GM21825 (cell line): ENCODE measurements around the gene GPR173.
A peak's percentile ranks its signal among the peaks of the same experiment; 100 is the strongest.

Experiments
- ATAC-seq: cut with Tn5 transposase; IDR thresholded peaks from one replicate; pipeline ENCODE4 v1.9.1; 2021; ENCODE audit warnings: mild to moderate bottlenecking, moderate library complexity; ENCODE audit not compliant: unreplicated experiment

The GPR173 gene

DNA sequence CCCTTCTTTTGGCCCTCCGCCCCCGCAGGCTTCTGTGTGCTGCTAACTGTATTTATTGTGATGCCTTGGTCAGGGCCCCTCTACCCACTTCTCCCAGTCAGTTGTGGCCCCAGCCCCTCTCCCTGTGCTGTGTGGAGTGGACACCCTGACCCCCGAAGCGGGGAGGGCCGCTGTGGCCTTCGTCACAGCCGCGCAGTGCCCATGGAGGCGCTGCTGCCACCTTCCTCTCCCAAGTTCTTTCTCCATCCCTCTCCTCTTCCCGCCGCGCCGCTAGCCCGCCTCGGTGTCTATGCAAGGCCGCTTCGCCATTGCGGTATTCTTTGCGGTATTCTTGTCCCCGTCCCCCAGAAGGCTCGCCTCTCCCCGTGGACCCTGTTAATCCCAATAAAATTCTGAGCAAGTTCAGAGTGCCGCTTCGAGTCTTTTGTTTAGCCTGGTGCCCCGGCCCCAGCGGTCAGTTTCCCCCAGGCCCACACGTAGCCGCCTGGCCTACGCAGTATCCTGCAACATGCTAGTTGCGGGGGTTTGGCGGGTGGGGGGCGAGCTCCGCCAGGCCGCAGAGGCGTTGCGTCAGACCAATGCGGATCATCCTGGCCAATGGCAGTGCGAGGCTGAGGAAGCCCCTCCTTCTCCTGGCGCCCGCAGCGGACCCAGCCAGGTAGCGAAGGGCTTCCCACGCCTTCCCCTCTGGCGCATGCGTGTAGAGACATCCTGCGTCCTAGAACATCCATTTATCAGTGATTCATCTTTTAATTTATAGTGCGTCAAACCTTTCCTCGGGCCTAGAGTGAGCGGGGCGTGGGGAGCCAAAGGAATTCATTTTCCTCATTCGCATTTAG, 39.8 kb downstream of the GPR173 start:
- ATAC-seq: peak; percentile 53

DNA sequence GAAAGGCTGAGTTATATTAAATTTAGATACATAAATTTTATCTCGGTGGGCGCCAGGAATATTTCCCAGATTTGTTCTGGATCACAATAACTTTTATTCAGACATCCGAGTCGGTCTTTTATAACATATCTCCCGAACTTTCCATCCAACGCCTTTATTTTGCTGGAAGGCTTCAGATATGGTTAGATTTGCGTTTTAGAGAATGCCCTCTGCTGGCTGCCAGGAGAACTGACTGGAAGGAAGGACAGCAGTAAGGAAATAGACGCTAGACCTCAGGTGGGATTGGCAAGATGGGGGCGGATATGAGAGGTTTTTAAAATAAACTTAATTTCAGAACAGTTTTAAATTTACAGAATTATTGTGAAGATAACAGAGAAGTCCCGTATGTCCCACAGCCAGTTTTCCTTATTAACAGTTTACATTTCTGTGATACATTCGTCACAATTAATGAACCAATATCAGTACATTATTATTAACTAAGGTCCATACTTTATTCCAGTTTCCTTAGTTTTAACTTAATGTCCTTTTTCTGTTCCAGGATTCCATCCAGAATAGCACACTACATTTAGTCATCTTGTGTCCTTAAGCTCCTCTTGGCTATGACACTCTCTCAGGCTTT, 40.7 kb downstream of the GPR173 start:
- ATAC-seq: no peak

DNA sequence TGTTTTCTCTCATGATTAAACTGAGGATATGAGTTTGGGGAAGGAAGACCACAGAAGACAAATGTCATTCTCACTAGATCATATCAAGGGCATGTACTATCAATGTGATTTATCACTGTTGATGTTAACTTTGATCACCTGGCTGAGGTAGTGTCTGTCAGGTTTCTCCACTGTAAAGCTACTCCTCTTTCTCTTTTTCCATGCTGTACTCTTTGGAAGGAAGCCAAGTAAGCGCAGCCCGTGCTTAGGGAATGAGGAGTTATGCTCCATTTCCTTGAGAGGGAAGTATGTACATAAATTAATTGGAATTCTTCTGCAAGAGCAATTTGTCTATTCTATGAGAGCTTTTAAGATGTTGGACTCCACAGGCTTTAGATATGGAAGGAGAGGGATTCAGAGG, 41.3 kb downstream of the GPR173 start:
- ATAC-seq: no peak

DNA sequence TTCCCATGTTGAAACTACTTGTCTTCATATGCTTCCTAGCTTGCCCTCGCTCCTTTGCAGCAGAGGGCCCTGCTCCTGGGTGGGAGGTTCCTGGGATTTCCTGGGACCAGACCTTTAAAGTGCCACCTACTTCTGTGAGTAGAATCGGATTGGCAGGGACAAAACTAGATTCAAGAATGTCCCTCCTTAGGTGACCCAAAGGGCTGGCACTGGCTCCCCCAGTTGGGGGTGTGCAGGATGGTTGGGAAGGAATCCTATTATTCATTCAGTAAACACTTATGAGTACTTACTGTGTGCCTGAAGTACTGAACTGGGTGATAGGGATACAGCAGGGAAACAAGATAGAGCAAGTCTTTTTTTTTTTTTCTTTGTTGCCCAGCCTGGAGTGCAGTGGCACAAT, 42.8 kb downstream of the GPR173 start:
- no peak for ATAC-seq

DNA sequence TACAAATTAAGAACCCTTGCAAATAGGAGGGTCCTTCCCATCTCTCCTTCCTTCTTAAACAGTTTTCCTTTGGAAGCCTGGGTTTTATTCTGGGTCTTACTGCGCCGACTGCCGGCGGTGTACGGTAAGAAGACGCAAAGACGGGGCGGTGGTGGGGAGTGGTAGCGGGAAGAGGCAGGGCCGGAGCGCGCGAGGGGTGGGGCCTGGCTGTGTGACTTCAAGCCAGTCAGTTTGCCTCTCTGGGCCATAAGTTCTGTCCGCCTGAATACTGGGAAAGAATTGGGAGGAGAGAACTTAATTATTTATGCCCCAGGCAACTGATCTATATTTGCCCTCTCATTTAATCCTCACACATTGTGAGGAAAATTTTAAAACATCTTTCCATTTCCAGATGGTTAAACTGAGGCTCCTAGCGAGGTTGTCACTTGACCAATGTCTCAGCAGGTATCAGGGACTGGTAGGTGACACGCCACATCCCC, 44.6 kb downstream of the GPR173 start:
- ATAC-seq: peak; percentile 37

DNA sequence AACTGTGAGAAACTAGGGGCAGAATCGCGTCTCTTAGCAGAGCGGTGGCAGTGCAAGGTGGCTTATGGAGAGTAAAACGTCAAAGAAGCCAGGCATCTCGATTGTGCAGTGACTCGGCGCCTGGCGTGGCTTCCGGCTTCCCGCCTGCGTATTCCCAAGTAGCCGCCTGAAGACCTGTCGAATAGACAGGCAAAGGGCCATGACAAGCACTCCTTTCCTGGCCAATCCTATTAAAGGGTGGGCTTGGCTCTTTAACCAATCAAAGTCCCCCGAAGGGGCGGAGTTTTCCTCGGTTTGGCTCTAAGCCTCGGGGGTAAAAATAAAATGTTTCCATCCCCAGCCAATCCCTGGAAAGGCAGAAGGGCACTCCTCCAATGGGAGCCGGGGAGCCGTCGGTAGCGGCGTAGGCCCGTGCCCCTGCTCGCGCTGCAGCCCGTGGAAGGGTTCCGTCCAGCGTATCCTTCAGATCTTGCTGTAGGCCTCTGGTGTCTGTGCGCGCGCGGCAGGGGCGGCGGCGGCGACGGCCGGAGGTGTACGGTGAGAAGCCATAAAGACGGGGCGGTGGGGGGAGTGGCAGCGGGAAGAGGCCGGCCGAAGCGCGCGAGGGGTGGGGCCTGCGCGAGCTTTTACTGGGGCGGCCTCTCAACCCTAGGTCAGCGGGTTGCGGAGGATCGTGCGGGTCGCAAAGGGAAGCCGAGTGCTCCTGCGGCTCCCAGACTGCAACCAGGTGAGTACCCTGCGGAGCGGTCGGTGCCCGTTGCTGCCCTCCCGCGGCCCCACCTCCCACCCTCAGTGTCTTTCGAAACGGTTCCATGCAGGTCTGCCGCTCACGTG, 45.4 kb downstream of the GPR173 start, which contains the start of gene KANTR:
Gene KANTR (plus strand): TSS at position 395 of the 834 bp plus-strand sequence. CDS start 30,131 bp downstream, outside the sequence.
- peak; percentile 80 for ATAC-seq

DNA sequence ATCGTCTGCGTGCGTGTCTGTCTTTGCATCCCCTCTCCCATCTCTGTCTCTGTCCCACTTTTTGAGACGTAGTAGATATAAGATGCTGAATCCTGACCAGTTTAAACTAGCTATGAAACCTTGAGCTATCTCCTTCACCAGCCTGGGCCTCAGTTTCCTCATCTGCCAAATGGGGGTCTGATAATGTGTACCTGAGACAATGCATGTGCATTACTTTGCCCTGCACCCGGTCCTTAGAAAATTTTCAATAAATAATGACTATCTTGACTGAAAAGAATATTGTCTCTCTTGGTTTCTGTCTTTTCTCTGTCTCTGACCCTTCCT, 46.0 kb downstream of the GPR173 start:
- ATAC-seq: no peak

DNA sequence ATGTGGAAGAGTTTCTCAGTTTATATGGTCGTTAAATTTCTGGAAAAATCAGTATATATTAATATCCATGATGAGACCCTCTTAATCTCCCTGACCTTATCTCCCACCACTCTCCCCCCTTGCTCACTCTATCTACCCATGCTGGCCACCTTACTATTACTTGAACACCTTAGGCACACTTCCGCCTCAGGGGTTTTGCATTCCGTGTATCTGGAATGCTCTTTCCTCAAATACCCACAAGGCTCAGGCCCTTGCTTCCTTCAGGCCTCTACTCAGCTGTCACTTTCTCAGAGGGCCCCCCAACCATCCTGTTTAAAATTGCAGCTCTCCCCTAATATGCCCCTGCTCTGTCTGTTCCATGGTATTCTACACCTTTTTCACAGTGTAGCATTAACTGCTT, 47.2 kb downstream of the GPR173 start:
- ATAC-seq: no peak

DNA sequence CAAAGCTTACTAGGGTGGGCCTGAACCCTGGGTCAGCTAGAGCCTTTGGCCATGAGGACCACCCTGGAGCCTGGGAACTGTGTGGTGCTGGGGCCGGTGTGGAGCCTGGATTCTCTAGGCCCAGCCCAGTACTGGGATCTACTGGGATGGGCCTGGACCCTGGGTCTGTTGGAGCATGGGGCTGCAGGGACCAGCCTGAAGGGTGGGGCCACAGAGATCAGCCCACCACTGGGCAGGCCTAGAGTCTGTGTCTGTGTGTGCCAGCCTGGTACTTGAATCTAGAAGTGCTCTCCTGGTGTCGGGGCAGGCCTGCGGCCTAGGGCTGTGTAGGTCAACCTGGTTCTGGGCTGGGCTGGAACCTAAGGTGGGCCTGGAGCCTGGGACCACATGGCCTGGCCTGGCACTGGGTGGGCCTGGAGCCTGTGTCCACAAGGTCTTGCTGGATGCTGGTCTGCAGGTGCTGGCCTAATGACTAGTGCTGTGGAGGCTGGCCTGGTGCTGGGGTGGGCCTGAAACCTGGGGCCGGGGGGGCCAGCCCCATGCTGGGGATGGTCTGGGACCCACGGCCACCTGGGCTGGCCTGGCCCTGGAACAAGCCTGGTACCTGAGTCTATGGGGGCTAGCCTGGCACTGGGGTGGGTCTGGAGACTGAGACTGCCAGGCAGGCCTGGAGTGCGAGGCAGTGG, 66.4 kb downstream of the GPR173 start:
- ATAC-seq: no peak

DNA sequence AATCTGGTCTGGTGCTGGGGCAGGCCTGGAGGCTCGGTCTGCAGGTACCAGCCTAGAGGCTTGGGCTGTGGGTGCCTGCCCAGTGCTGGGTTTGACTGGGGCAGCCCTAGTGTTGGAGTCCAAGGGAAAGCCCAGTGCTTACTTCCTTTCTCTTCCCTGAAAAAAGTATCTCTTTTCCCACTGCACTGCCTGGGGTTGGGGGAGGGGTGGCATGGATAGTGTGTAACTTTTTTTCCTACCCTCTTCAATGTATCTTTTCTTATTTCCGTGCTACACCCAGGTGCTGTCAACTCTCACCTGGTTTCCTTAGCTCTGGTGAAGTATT, 66.9 kb downstream of the GPR173 start:
- ATAC-seq: no peak

DNA sequence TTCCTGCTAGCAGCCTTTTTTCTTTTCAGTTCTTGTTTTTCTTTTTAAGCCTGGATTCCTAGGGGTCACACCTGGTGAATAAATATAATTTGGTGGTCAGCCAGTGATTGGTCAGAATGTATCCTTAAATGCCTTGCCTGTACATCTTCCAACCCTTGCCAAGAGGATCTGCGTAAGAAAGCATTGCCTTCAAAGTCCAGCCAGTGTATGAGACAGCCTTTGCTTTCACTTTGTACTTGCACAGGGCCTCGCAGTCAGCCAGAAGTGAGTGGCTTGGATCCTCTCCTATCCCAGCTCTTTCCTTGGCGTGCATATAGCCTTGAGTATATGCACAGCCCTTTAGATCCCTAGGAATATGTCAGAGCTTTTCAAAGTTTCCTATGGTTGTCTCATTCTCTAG, 67.5 kb downstream of the GPR173 start:
- ATAC-seq: no peak

DNA sequence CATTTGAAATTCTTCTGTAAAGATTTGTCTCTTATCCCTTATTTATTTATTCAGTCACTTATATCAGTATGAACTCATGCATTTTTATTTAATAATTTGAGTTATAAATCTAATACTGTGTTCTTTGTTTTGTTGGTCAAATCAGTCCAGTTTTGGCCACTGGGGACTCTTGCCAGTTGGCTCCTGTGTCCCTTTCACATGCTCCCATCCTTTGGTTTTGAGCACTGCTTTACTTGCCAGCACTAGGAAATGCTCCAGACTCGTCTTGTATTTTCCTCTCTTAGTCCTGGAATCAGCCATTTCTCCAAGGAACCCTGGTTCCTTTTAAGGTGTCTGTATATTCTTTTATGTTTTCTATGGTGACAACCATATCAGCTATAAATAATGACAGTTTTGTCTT, 73.4 kb downstream of the GPR173 start:
- no peak for ATAC-seq

DNA sequence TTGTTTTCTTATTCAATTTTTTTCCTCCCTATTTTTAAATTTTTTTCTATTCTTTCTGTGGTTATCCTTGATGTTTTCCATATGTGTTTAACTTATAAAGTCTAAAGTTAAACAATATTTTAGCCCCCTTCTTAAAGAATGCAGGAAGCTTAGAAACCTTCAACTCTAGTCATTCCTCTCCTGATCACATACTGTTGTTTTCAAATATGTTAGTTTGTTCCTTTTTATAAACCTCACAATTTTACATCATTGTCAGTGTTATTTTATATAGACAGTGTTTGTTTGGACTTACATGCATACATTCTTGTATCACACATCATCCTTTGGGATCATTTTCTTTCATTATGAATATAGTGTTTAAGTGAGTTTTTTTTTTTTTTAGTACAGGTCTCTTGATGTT, 76.9 kb downstream of the GPR173 start:
- no peak for ATAC-seq

DNA sequence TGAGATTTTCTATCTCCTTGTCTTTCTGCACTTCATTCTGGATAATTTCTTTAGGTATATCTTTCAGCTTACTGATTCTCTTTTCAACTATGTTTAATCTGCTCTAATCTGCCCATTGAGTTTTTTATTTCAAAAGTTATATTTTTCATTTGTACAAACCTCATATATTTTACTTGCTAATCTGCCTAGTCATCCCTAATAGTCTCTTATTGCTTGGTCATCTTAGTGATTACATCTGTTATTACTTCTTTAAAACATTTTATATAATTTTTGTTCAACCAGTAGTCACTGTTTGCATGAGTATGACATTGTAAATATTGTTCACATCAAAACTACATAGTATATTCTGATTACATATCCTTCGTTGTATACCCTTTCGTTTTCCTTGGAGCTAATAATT, 77.8 kb downstream of the GPR173 start:
- ATAC-seq: no peak

DNA sequence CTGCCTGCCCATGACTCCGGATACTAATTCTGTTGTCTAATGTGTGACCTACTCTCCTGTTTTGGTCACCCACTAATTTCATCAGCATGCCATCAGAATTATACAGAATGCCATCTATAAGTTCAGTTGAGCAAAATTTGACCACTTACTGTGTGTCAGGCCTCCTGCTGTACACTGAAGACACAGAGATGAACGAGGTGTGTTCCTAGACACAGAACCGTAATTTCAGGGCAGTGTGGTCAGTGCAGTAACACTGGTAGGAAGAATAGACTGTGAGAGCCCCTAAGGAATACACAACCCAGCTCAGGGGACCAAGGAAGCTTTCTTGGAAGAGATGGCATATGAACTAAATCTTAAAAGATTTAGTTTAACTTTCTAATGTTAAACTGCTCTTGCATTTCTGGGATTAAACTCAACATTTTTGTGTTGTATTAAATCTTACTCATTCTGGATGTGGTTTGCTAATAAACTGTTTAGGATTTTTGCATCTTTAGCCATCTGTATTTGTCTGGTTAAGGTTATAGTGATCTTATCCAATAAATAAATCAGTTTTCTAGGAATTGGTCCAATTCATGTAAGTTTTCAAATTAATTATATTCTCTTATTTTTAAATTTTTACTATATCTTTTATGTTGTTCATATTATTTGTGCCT, 79.6 kb downstream of the GPR173 start:
- ATAC-seq: no peak
